Effector CD4-positive, alpha-beta T cell (primary cell): ENCODE measurements around the gene NOS1AP.
"Not testable (repeated sequence)": the region's sequence is repeated elsewhere in the genome, so short reads cannot be mapped to it uniquely, and the experiment has no call there.

Source experiments
- DNase-seq: peaks from one replicate; pipeline ENCODE4 v3.0.0-alpha.2; 2020

The NOS1AP gene

GRCh38 chr1:162389021-162389818, 319.7 kb downstream of the NOS1AP start:
- no peak for DNase-seq

- no peak for DNase-seq
Measured at GRCh38 chr1:162389971-162390370, 320.5 kb downstream of the NOS1AP start.

GRCh38 chr1:162390396-162391185, 321.1 kb downstream of the NOS1AP start:
- DNase-seq: no peak

- DNase-seq: no peak
Measured at GRCh38 chr1:162391790-162392563, 322.5 kb downstream of the NOS1AP start.

GRCh38 chr1:162396201-162396906, 326.9 kb downstream of the NOS1AP start:
- no peak for DNase-seq

GRCh38 chr1:162397039-162397448, 327.6 kb downstream of the NOS1AP start:
- no peak for DNase-seq

- no peak for DNase-seq
Measured at GRCh38 chr1:162397943-162398560, 328.6 kb downstream of the NOS1AP start.

- no peak for DNase-seq
Measured at GRCh38 chr1:162398999-162399580, 329.6 kb downstream of the NOS1AP start.

- DNase-seq: no peak
Measured at GRCh38 chr1:162400790-162401355, 331.4 kb downstream of the NOS1AP start.

- no peak for DNase-seq
Measured at GRCh38 chr1:162404550-162405160, 335.2 kb downstream of the NOS1AP start.

GRCh38 chr1:162405800-162406199, 336.3 kb downstream of the NOS1AP start:
- no peak for DNase-seq

GRCh38 chr1:162406811-162407210, 337.3 kb downstream of the NOS1AP start:
- no peak for DNase-seq

GRCh38 chr1:162407539-162407938, 338.0 kb downstream of the NOS1AP start:
- no peak for DNase-seq

GRCh38 chr1:162412002-162412401, 342.5 kb downstream of the NOS1AP start, which contains the start of gene SH2D1B:
SH2D1B (minus strand) TSS chr1:162412136; CDS start chr1:162412016, 120 bp downstream.
- no peak for DNase-seq

- no peak for DNase-seq
Measured at GRCh38 chr1:162416215-162416614, 346.7 kb downstream of the NOS1AP start.

- no peak for DNase-seq
Measured at GRCh38 chr1:162416909-162417308, 347.4 kb downstream of the NOS1AP start.

GRCh38 chr1:162417650-162418049, 348.2 kb downstream of the NOS1AP start:
- no peak for DNase-seq

- not testable (repeated sequence) for DNase-seq
Measured at GRCh38 chr1:162418584-162418983, 349.1 kb downstream of the NOS1AP start.

- not testable (repeated sequence) for DNase-seq
Measured at GRCh38 chr1:162419450-162419931, 350.0 kb downstream of the NOS1AP start.
